Measurements from ENCODE around the gene ZP1.
"Not testable (repeated sequence)": the region's sequence is repeated elsewhere in the genome, so short reads cannot be mapped to it uniquely, and the experiment has no call there.

The ZP1 gene

GRCh38 chr11:60866911-60867870, at the start of gene ZP1:
Gene ZP1, plus strand, starts transcription at chr11:60867542. Its CDS starts 20 bp downstream, at chr11:60867562.
- no peak for DNase-seq (ENCODE audit: low read depth)

- DNase-seq (ENCODE audit: low read depth) = no peak
Measured at GRCh38 chr11:60818057-60818456, 49.3 kb upstream of the ZP1 start.

GRCh38 chr11:60821827-60822599, 45.3 kb upstream of the ZP1 start:
- no peak for DNase-seq (ENCODE audit: low read depth)

GRCh38 chr11:60823745-60824306, 43.5 kb upstream of the ZP1 start:
- DNase-seq (ENCODE audit: low read depth) = not testable (repeated sequence)

GRCh38 chr11:60825118-60825517, 42.2 kb upstream of the ZP1 start:
- DNase-seq (ENCODE audit: low read depth) = no peak

- no peak for DNase-seq (ENCODE audit: low read depth)
Measured at GRCh38 chr11:60825790-60826189, 41.6 kb upstream of the ZP1 start.

- no peak for DNase-seq (ENCODE audit: low read depth)
Measured at GRCh38 chr11:60830478-60831142, 36.7 kb upstream of the ZP1 start.

- peak; percentile 65 for DNase-seq (ENCODE audit: low read depth)
Measured at GRCh38 chr11:60831143-60831500, 36.2 kb upstream of the ZP1 start.

GRCh38 chr11:60831501-60832079, 35.8 kb upstream of the ZP1 start:
- no peak for DNase-seq (ENCODE audit: low read depth)

GRCh38 chr11:60834742-60835533, 32.4 kb upstream of the ZP1 start:
- no peak for DNase-seq (ENCODE audit: low read depth)

GRCh38 chr11:60835534-60835846, 31.9 kb upstream of the ZP1 start:
- no peak for DNase-seq (ENCODE audit: low read depth)

- DNase-seq (ENCODE audit: low read depth) = no peak
Measured at GRCh38 chr11:60836866-60837515, 30.4 kb upstream of the ZP1 start.

GRCh38 chr11:60838132-60838531, 29.2 kb upstream of the ZP1 start:
- DNase-seq (ENCODE audit: low read depth) = no peak

- DNase-seq (ENCODE audit: low read depth) = no peak
Measured at GRCh38 chr11:60840470-60841430, 26.6 kb upstream of the ZP1 start.

- peak; percentile 98 for DNase-seq (ENCODE audit: low read depth)
Measured at GRCh38 chr11:60841797-60842667, 25.3 kb upstream of the ZP1 start, which contains the start of gene CCDC86. Gene CCDC86, plus strand, starts transcription at chr11:60842113. Its CDS starts 12 bp downstream, at chr11:60842125.

GRCh38 chr11:60842668-60843600, 24.4 kb upstream of the ZP1 start:
- no peak for DNase-seq (ENCODE audit: low read depth)
